GM04504 (cell line): ENCODE measurements around the gene PRPF18.
A peak's percentile ranks its signal among the peaks of the same experiment; 100 is the strongest.
"Not testable (repeated sequence)": the region's sequence is repeated elsewhere in the genome, so short reads cannot be mapped to it uniquely, and the experiment has no call there.

Experiments
- DNase-seq: peaks from one replicate; pipeline ENCODE4 v3.0.0-alpha.2; 2012; ENCODE audit warnings: low read depth

The PRPF18 gene, protein sequence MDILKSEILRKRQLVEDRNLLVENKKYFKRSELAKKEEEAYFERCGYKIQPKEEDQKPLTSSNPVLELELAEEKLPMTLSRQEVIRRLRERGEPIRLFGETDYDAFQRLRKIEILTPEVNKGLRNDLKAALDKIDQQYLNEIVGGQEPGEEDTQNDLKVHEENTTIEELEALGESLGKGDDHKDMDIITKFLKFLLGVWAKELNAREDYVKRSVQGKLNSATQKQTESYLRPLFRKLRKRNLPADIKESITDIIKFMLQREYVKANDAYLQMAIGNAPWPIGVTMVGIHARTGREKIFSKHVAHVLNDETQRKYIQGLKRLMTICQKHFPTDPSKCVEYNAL

DNA sequence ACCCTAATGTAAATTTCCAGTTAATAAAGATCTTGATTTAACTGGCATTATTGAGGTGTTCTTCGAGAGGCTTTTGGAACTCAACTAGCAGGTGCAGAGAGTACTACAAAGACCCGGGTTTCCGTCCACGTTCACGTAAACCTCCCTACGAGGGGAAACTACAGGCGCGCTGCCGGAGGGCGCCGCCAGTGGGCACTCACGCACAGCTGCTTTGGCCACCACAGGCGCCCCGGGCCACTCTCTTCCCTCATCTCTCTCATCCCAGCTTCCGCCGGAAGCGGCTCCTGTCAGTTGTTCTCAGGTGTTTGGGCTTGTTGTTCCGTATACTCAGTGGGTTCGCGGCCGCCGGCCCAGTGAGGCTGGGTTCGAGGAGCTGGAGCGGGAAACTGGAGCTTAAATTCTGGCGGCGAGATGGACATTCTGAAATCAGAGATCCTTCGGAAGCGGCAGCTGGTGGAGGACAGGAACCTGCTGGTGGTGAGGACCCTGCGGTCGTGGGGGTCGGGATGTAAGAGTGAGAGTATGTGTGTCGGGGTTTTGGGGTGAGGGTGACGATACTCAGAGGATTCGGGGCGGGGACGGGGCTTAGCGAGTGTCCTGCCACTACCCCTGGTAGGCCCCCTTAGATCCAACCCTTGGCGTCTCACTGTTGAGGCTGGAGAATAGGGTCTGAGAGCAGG is at the start of gene PRPF18:
TSS of gene PRPF18 (plus strand) at position 290 of the 680 bp plus-strand sequence. CDS start at position 412, 122 bp downstream.
- DNase-seq = peak; percentile 73

GRCh38 chr10:13537985-13538384 is 48.8 kb upstream of the PRPF18 start:
- not testable (repeated sequence) for DNase-seq

- no peak for DNase-seq
Measured at GRCh38 chr10:13542533-13542932, 44.2 kb upstream of the PRPF18 start.

DNA sequence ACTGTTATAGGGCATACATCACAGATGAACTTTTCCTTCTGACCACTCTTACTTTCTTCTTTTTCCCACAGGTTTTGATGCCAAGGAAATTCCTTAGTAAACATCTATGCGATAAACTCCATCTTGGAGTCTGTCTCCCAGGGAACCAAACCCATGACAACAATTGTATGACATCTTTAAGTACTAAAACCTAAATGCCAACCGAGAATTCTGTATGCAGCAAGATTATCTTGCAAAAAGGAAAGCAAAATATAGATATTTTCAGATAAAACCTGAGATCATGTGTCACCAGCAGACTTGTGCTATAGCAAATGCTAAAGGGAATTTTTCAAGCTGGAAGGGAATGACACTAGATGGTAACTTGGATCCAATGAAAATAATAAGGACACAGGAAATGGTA is 36.0 kb upstream of the PRPF18 start:
- no peak for DNase-seq

- DNase-seq = no peak
Measured at GRCh38 chr10:13555884-13556510, 30.8 kb upstream of the PRPF18 start.

DNA sequence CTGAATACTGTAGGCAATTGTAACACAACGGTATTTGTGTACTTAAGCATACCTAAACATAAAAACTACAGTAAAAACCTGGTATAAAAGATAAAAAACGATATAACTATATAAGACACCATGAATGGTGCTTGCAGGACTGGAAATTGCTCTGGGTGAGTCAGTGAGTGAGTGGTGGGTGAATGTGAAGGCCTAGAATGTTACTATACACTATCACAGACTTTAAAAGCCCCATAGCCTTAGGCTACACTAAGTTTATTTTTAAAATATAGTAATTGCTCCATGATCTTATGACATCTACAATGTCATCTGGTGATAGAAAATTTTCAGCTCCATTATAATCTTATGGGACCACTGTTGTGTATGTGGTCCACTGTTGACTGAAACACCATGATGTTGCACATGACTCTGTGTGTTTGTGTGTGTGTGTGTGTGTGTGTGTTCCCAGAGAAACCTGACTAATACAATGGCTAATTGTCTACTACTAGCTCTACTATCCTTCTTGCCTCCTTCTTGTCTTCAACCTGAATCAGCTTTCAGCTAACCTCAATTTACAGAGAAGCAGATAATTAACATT is 27.6 kb upstream of the PRPF18 start:
- DNase-seq = no peak

GRCh38 chr10:13560597-13560996 is 26.2 kb upstream of the PRPF18 start:
- DNase-seq = no peak

GRCh38 chr10:13563481-13564445 is 23.0 kb upstream of the PRPF18 start:
- no peak for DNase-seq

GRCh38 chr10:13564576-13564975 is 22.2 kb upstream of the PRPF18 start:
- no peak for DNase-seq

DNA sequence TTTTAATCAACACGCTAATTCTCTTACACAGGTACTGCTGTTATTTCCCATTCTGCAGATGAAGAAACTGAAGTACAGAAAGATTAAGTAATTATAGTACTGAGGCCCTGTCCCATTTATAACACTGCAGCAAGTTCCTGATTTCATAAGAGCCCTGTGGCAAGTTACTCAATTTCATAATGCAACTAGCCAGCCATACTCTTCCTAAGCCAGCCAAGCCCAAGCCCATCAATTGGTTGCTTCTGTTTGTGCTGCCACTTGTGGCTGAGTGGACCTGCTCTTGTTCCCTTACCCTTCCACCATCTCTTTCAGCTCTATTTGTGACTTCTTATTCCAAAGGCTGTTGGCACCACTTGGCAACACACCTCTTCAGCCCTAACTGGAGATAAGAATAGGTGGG is 19.7 kb upstream of the PRPF18 start:
- DNase-seq = no peak

DNA sequence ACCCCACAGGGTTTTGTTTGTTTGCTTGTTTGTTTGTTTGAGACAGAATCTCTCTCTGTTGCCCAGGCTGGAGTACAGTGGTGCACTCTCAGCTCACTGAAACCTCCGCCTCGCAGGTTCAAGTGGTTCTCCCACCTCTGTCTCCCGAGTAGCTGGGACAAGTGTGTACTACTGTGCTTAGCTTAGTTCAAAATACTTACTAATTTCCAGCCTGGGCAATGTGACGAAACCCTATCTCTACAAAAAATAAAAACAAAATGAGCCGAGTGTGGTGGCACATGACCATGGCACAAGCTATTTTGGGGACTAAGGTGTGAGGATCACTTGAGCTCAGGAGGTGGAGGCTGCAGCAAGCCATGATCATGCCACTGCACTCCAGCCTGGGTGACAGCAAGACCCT is 15.2 kb upstream of the PRPF18 start:
- no peak for DNase-seq

GRCh38 chr10:13573960-13574359 is 12.8 kb upstream of the PRPF18 start:
- DNase-seq = no peak

DNA sequence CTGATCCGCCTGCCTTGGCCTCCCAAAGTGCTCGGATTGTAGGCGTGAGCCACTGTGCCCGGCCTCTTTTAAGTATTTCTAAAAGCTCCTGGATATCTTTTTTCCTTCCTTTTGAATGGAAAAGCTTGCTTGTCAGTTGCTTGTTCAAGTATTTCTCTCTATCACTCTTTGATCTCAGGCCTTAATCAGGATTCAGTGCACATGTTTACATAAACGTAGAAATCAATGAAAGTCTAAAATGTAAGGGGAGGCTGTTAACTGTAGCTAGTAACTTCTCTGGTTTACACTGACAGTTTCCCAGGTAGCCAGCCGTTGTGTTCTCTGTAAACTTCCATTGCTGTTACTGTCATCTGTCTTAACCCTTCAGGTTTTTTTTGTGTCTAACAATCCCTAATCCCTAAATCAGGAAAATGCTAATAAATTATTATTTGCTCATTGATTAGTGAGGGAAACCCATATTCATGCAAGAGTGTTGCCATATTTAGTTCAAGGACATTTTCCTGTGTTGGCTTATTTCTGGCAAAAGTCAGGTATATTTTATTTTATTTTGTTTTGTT is 1.5 kb upstream of the PRPF18 start:
- DNase-seq = no peak

DNA sequence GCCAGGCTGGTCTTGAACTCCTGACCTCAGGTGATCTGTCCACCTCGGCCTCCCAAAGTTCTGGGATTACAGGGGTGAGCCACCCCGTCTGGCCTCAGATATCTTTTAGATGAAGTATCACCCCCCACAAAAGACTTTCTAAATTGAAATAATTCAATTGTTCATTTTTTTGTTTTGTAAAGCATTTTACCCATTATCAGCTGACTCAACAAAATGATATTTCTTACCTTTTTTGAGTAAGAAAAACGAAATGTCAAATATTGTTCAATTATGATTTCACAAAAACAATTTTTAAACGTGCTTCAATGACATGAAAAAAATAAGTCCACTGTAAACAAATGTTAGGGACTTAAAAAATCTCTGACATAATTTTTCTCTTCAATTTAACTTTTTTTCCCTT is 822 bp upstream of the PRPF18 start:
- no peak for DNase-seq

DNA sequence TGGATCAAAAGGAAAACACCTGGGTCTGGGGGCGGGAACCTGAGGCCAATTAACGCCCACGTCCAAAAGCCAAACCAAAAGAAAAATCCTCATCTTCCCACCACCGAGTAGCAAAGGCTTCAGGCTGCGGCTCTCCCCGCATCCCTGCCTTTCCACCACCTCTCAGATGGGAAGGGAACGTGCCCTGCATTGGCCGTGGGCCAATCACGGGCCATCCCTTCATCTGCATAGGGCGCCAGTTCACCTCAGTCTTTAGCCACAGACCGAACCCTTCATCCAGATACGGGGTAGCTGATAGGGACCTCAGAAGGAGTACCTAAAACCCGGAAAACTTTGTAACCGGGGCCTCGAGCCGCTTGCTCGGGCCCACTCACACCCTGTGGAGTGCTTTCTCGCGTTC is 626 bp downstream of the PRPF18 start:
- DNase-seq = no peak

DNA sequence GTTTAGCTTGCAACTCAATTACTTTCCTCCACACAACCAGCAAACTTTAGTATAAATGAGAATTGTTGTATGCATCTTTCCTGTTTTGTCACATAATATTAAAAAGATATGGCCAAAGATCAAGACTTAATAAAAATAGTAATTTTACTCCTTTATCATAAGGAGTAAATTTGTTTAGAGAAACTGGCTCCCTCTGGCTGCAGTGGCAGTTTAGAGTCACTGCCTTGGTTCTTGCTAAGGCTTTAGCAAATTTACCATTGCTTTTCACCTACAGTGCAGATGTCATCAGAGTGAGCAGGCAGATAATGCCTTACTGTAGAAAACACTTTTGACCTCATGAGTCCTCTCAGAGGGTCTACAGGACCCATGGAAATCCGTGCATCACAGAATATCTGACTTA is 2.6 kb downstream of the PRPF18 start:
- DNase-seq = no peak

DNA sequence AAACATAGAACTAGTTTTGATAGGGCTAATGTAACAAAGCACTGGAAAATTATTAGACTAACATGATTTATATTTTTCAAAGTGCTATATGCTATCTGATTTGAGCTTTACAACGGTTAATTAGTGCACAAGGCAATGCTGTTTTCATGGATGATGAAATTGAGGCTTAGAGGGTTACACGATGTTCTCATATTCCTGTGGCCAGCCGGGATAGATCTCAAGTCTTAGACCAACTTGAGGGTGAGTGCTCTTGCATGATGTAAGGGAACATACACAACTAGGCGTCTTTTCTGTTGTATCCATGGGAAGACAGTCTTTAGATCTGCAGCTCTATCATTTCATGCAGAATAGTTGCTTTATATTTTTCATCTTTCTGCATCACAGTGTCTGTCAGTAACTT is 4.1 kb downstream of the PRPF18 start:
- DNase-seq = no peak

- no peak for DNase-seq
Measured at GRCh38 chr10:13592306-13592705, 5.5 kb downstream of the PRPF18 start.

- DNase-seq = peak; percentile 84
Measured at GRCh38 chr10:13593535-13593934, 6.8 kb downstream of the PRPF18 start.

GRCh38 chr10:13594641-13595040 is 7.9 kb downstream of the PRPF18 start:
- DNase-seq = no peak

- DNase-seq = no peak
Measured at GRCh38 chr10:13597909-13598308, 11.1 kb downstream of the PRPF18 start.
